K562 (cell line): ENCODE measurements around the gene TTLL4. TPM values are rescaled to one million over a fixed set of nuclear protein-coding genes. Genes with fewer than 3 reads are reported as not detected.
A peak's percentile ranks its signal among the peaks of the same experiment; 100 is the strongest.

ENCODE experiments used
- BCOR ChIP-seq: fragments of 450-650 bp; IDR thresholded peaks from 2 replicates; pipeline ENCODE4 v1.6.1; 2016
- BRD4 ChIP-seq: fragments of 200-600 bp; sonication (generic); IDR thresholded peaks from 2 replicates; pipeline ENCODE4 v1.6.1; 2017; ENCODE audit warnings: inconsistent platforms
- ELF1 ChIP-seq: fragments of 200-800 bp; sonication (Bioruptor generic); IDR thresholded peaks from 2 replicates; pipeline ENCODE4 v1.6.1; 2016; ENCODE audit warnings: missing genetic modification characterization, missing compliant biosample characterization
- ESRRA ChIP-seq: fragments of 450-650 bp; IDR thresholded peaks from 2 replicates; pipeline ENCODE4 v1.6.1; 2014; ENCODE audit warnings: low read depth, mild to moderate bottlenecking, moderate library complexity, borderline replicate concordance
- GATAD2A ChIP-seq: fragments of 450-650 bp; IDR thresholded peaks from 2 replicates; pipeline ENCODE4 v1.6.1; 2017
- KHSRP ChIP-seq: fragments of 450-650 bp; IDR thresholded peaks from 2 replicates; pipeline ENCODE4 v1.6.1; 2017
- L3MBTL2 ChIP-seq: fragments of 450-650 bp; IDR thresholded peaks from 2 replicates; pipeline ENCODE4 v1.6.1; 2016; ENCODE audit warnings: mild to moderate bottlenecking, moderate library complexity
- MEIS2 ChIP-seq: fragments of 450-650 bp; IDR thresholded peaks from 2 replicates; pipeline ENCODE4 v1.6.1; 2014; ENCODE audit warnings: mild to moderate bottlenecking; ENCODE audit not compliant: partially characterized antibody
- RAD21 ChIP-seq, 2 experiments: fragments of 250-450 bp in 1 of 2; fragments of 450-650 bp in 1 of 2; sonication (Bioruptor Pico) in 1 of 2; formaldehyde crosslinking in 1 of 2; IDR thresholded peaks in 1 of 2; conservative IDR thresholded peaks in 1 of 2; 2 replicates each; pipeline versions ENCODE4 v1.4.0 to v1.8.0; 2020 to 2022; ENCODE audit warnings: mild to moderate bottlenecking in 2 of 2, moderate library complexity in 1 of 2
- SIX5 ChIP-seq, 2 experiments: IDR thresholded peaks; 2 replicates each; pipeline ENCODE4 v1.6.1; 2011; ENCODE audit warnings: low read length in 2 of 2, borderline replicate concordance in 1 of 2, low read depth in 1 of 2, mild to moderate bottlenecking in 1 of 2, moderate library complexity in 1 of 2; ENCODE audit not compliant: insufficient read depth in 1 of 2
- SMC3 ChIP-seq: conservative IDR thresholded peaks from 2 replicates; pipeline ENCODE4 v1.6.1; 2011; ENCODE audit warnings: low read depth, low read length, improper control_type of control experiment; ENCODE audit not compliant: insufficient read depth
- SUPT5H ChIP-seq: fragments of 450-650 bp; IDR thresholded peaks from 2 replicates; pipeline ENCODE4 v1.6.1; 2016
- TARDBP ChIP-seq: fragments of 450-650 bp; IDR thresholded peaks from 2 replicates; pipeline ENCODE4 v1.6.1; 2016
- TBP ChIP-seq: optimal IDR thresholded peaks from 2 replicates; pipeline ENCODE3; 2011; ENCODE audit warnings: low read depth, low read length, improper control_type of control experiment
- ZNF134 ChIP-seq: fragments of 250-450 bp; sonication (Bioruptor Pico); conservative IDR thresholded peaks from 2 replicates; pipeline ENCODE4 v1.4.0; 2020
- ZNF766 ChIP-seq: fragments of 200-800 bp; sonication (Bioruptor generic); conservative IDR thresholded peaks from 2 replicates; pipeline ENCODE4 v1.6.1; 2016; ENCODE audit warnings: missing genetic modification characterization, missing compliant biosample characterization
- polyA plus RNA-seq, 8 experiments: library from polyadenylated mRNA; depleted of rRNA in 4 of 8; stranded (reverse) in 5 of 8; unstranded in 3 of 8; fragments of >200 nt; fragmentation: Nextera tagmentation in 2 of 8; fragmentation: Illumina TruSeq in 1 of 8; extraction: Ambion mirVana in 2 of 8; extraction: Trizol in 1 of 8; gene quantifications; 2 replicates each; pipeline versions ENCODE4 v1.2.1 to v1.2.3, GENCODE V29; 2011 to 2014; ENCODE audit warnings: inconsistent platforms in 1 of 8, missing spikeins in 1 of 8
- total RNA-seq, 7 experiments: library from RNA; depleted of rRNA in 6 of 7; stranded (reverse); fragments of >200 nt in 6 of 7; fragmentation: Illumina TruSeq in 2 of 7; extraction: Trizol in 2 of 7; gene quantifications; 2 replicates each; pipeline versions ENCODE4 v1.2.1 to v1.2.3, GENCODE V29; 2011 to 2021; ENCODE audit warnings: low replicate concordance in 1 of 7
- TF ChIP-seq, protein P1 (sequence below): sonication (generic); formaldehyde crosslinking; IDR thresholded peaks from 2 replicates; pipeline ENCODE4 v1.8.0; 2022; ENCODE audit warnings: missing genetic modification reagents, mild to moderate bottlenecking, moderate library complexity, borderline replicate concordance
- TF ChIP-seq, protein P2 (sequence below), 2 experiments: fragments of 450-650 bp; IDR thresholded peaks; 2 replicates each; pipeline ENCODE4 v1.6.1; 2016; ENCODE audit warnings: mild to moderate bottlenecking in 2 of 2, borderline replicate concordance in 1 of 2, low read depth in 1 of 2, moderate library complexity in 1 of 2
- TF ChIP-seq, protein P3 (sequence below): sonication (generic); formaldehyde crosslinking; IDR thresholded peaks from 2 replicates; pipeline ENCODE4 v1.8.1; 2022; ENCODE audit warnings: missing genetic modification reagents

The TTLL4 gene
- total and polyA plus RNA-seq, 9 of the 15 experiments (the other 6 are each of a cell fraction or from before 2014, with no cell fraction given) = 12.6 to 67.5 (median 24.5) TPM

DNA sequence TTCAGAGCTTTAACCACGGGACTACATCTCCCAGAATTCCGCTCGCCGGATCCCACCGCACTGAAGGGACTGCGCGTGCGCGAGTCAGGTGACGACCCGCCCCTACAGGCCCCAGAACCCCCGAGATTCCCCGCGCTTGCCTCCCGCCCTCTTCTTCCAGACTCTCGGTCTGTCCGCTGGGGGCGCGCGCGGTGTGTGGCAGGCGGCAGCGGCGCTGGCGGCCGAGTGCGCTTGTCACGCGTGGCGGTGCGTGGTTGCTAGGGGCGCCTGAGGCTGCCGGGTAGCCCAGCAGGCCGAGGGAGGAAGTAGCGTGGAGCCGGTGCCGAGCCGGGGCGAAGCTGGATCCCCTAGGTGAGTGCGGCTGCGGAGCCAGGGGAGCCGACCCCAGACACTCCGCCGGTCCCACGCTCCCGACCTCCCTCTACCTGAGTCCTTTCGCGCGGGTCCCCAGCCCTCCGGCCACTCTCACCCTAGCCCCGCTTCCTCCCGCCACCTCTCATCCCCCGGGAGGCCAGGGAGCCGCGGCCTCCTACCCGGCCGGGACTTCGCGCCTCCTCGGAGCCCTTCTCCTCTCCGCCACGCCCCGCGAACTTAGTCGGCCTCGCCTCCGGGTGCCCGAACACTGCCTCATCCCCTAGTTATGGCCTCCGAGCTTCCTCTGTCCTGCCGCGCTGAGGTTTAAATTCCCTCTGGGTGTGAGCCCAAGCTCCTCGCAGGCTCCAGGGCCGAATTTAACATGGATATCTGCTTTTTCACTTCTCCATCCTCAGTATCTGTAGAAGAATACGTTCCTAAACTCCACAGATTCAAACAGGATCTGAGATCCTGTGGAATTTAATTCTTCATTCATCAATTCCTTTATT lies at the start of gene TTLL4 (continued):
- TF ChIP-seq, protein P1, sequence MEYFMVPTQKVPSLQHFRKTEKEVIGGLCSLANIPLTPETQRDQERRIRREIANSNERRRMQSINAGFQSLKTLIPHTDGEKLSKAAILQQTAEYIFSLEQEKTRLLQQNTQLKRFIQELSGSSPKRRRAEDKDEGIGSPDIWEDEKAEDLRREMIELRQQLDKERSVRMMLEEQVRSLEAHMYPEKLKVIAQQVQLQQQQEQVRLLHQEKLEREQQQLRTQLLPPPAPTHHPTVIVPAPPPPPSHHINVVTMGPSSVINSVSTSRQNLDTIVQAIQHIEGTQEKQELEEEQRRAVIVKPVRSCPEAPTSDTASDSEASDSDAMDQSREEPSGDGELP = peak; percentile 83
- no peak for TF ChIP-seq ZNF134 (CRISPR knock-in tag)
- TF ChIP-seq ESRRA = peak; percentile 13; the same call in 1 of the 2 replicates
- no peak for TF ChIP-seq KHSRP
- TF ChIP-seq MEIS2 = peak; percentile 46
- TF ChIP-seq TARDBP = peak; percentile 91
- TF ChIP-seq BCOR = no peak
- TF ChIP-seq RAD21 (CRISPR knock-in tag; conservative IDR thresholded peaks at IDR 0.05 in 1 of 2, IDR thresholded peaks at IDR 0.05 in 1 of 2) = peak; percentile 64 to 71
- TF ChIP-seq GATAD2A = peak; percentile 84
- TF ChIP-seq L3MBTL2 = peak; percentile 81
- peak; percentile 46; the same call in 1 of the 2 replicates for TF ChIP-seq ELF1 (tag)
- TF ChIP-seq SIX5 (IDR thresholded peaks at IDR 0.05; ENCODE audit: borderline replicate concordance in 1 of 2, insufficient read depth in 1 of 2, low read depth in 1 of 2, low read length in 2 of 2) = peak; percentile 51 to 54; a peak in 2 of 4 replicates
- TF ChIP-seq, protein P2, sequence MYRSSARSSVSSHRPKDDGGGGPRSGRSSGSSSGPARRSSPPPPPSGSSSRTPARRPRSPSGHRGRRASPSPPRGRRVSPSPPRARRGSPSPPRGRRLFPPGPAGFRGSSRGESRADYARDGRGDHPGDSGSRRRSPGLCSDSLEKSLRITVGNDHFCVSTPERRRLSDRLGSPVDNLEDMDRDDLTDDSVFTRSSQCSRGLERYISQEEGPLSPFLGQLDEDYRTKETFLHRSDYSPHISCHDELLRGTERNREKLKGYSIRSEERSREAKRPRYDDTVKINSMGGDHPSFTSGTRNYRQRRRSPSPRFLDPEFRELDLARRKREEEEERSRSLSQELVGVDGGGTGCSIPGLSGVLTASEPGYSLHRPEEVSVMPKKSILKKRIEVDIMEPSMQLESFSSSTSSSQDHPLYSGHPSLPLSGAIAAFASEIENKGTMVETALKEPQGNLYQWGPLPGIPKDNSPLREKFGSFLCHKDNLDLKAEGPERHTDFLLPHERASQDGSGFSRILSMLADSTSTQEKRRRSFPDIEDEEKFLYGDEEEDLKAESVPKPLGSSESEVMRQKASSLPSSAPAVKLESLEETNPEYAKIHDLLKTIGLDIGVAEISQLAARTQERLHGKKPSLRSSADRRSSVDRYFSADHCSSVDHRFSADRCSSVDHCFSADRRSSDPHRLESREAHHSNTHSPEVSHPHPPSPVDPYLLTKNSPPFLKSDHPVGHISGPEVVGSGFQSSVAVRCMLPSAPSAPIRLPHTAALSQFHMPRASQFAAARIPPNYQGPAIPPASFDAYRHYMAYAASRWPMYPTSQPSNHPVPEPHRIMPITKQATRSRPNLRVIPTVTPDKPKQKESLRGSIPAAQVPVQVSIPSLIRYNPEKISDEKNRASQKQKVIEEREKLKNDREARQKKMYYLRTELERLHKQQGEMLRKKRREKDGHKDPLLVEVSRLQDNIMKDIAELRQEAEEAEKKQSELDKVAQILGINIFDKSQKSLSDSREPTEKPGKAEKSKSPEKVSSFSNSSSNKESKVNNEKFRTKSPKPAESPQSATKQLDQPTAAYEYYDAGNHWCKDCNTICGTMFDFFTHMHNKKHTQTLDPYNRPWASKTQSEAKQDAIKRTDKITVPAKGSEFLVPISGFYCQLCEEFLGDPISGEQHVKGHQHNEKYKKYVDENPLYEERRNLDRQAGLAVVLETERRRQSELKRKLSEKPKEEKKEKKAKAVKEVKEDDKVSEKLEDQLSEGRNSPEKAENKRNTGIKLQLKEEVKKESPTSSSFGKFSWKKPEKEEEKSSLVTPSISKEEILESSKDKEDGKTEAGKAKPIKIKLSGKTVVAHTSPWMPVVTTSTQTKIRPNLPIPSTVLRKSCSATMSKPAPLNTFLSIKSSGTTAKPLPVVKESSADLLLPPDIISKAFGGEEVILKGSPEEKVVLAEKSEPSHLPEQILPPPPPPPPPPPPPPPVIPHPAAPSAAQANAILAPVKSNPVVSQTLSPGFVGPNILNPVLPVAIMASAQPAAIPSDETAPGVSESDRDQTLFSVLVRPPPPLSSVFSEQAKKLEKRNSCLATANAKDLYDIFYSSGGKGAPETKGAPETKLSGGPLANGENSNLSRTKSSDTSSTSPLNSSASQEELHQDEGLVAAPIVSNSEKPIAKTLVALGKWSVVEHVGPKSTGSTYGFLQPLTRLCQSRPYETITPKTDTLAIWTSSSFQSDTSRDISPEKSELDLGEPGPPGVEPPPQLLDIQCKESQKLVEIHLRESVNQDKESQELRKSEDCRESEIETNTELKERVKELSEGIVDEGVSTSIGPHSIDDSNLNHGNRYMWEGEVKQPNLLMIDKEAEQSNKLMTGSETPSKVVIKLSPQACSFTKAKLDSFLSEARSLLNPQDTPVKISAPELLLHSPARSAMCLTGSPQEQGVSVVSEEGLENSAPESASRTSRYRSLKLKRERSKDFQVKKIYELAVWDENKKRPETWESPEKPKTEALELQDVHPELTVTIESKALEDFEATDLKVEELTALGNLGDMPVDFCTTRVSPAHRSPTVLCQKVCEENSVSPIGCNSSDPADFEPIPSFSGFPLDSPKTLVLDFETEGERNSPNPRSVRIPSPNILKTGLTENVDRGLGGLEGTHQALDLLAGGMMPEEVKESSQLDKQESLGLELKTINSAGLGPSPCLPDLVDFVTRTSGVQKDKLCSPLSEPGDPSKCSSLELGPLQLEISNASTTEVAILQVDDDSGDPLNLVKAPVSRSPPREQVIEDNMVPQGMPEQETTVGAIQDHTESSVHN (IDR thresholded peaks at IDR 0.05; ENCODE audit: borderline replicate concordance in 1 of 2, low read depth in 1 of 2) = no peak
- TF ChIP-seq, protein P3, sequence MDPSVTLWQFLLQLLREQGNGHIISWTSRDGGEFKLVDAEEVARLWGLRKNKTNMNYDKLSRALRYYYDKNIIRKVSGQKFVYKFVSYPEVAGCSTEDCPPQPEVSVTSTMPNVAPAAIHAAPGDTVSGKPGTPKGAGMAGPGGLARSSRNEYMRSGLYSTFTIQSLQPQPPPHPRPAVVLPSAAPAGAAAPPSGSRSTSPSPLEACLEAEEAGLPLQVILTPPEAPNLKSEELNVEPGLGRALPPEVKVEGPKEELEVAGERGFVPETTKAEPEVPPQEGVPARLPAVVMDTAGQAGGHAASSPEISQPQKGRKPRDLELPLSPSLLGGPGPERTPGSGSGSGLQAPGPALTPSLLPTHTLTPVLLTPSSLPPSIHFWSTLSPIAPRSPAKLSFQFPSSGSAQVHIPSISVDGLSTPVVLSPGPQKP (CRISPR knock-in tag) = no peak
- TF ChIP-seq SUPT5H = peak; percentile 74
- peak; percentile 69 for TF ChIP-seq TBP
- TF ChIP-seq ZNF766 (CRISPR knock-in tag) = no peak
- TF ChIP-seq SMC3 = no peak
- TF ChIP-seq BRD4 = no peak
